Panc1 (cell line): ENCODE results near the gene TBC1D7. TPM values are rescaled to one million over a fixed set of nuclear protein-coding genes. Genes with fewer than 3 reads are reported as not detected.

Experiments
- ATAC-seq: fragments of 200-7000 bp; cut with Tn5 transposase; 2 replicates; pipeline ENCODE4 v1.9.1; 2020; ENCODE audit warnings: mild to moderate bottlenecking, moderate library complexity
- BruUV-seq: library from RNA; stranded (reverse); fragments of 400-500 nt; replicated peaks from 2 replicates; lab custom pipeline; 2021; lab: Mats Ljungman, UMichigan
- CTCF ChIA-PET: fragments of 300-600 bp; sonication (Branson Sonifier 250); formaldehyde crosslinking; loops from one replicate; lab custom pipeline; 2022; ENCODE audit warnings: antibody characterized with exemption; lab: Charles Lee
- POLR2A ChIA-PET: fragments of 300-600 bp; sonication (Branson Sonifier 250); formaldehyde crosslinking; loops from one replicate; lab custom pipeline; 2022; ENCODE audit warnings: antibody characterized with exemption; lab: Charles Lee
- DNase-seq: peaks from one replicate; pipeline ENCODE4 v3.0.0-alpha.2; 2010; ENCODE audit warnings: low read depth, low spot score
- H3K27ac ChIP-seq: 2 replicates; pipeline ENCODE4 v1.5.1; 2011; ENCODE audit warnings: mild to moderate bottlenecking, low read length, inconsistent platforms
- H3K27me3 ChIP-seq: fragments of 200-500 bp; sonication (Bioruptor generic); 2 replicates; pipeline ENCODE4 v1.6.0; 2014; ENCODE audit warnings: low read length, inconsistent platforms; ENCODE audit not compliant: control insufficient read depth, insufficient read depth
- H3K36me3 ChIP-seq: fragments of 200-500 bp; sonication (Bioruptor generic); 2 replicates; pipeline ENCODE4 v1.5.1; 2014; ENCODE audit warnings: inconsistent platforms, mild to moderate bottlenecking, low read length, moderate library complexity; ENCODE audit not compliant: control insufficient read depth, insufficient read depth
- H3K4me1 ChIP-seq: 2 replicates; pipeline ENCODE4 v1.5.1; 2011; ENCODE audit warnings: inconsistent platforms, mild to moderate bottlenecking, low read length, moderate library complexity; ENCODE audit not compliant: control insufficient read depth, insufficient read depth
- H3K4me3 ChIP-seq, 2 experiments: 2 replicates each; pipeline ENCODE4 v1.5.1; 2011 to 2012; ENCODE audit warnings: low read depth in 2 of 2, low read length in 2 of 2, mild to moderate bottlenecking in 2 of 2, inconsistent platforms in 1 of 2, moderate library complexity in 1 of 2
- H3K9me3 ChIP-seq: fragments of 200-500 bp; sonication (Bioruptor generic); 2 replicates; pipeline ENCODE4 v1.5.1; 2014; ENCODE audit warnings: low read depth, mild to moderate bottlenecking, inconsistent platforms, low read length, moderate library complexity; ENCODE audit not compliant: control insufficient read depth, insufficient read depth
- POLR2AphosphoS5 ChIP-seq: IDR thresholded peaks from 2 replicates; pipeline ENCODE4 v1.6.1; 2012; ENCODE audit warnings: mild to moderate bottlenecking, low read depth, low read length, moderate library complexity
- SIN3A ChIP-seq: IDR thresholded peaks from 2 replicates; pipeline ENCODE4 v1.6.1; 2012; ENCODE audit warnings: low read depth, mild to moderate bottlenecking, low read length, moderate library complexity, borderline replicate concordance; ENCODE audit not compliant: insufficient read depth
- TCF7L2 ChIP-seq: IDR thresholded peaks from 2 replicates; pipeline ENCODE4 v1.6.1; 2011; ENCODE audit warnings: mild to moderate bottlenecking, low read depth, low read length, inconsistent platforms
- in situ Hi-C: cut with HindIII; loops from 2 replicates; pipeline ENCODE4 v1.10.0; 2016; ENCODE audit warnings: low sequenced_read_pairs, low pct_unique_long_range_greater_than_20kb
- intact Hi-C: fragments of 100-400 bp; cut with micrococcal nuclease; formaldehyde crosslinking; loops from one replicate; pipeline ENCODE4 v1.10.0; 2022; ENCODE audit not compliant: unreplicated experiment
- total RNA-seq: library from RNA; stranded (reverse); gene quantifications from one replicate; pipeline ENCODE4 v1.2.1, GENCODE V29; 2021; ENCODE audit not compliant: unreplicated experiment
- TF ChIP-seq, protein P1 (sequence below): fragments of 450-650 bp; IDR thresholded peaks from 2 replicates; pipeline ENCODE4 v1.5.1; 2017; ENCODE audit warnings: mild to moderate bottlenecking
- TF ChIP-seq, protein P2 (sequence below), 2 experiments: IDR thresholded peaks; 2 replicates each; pipeline ENCODE4 v1.6.1; 2011 to 2012; ENCODE audit warnings: low read depth in 2 of 2, control low read depth in 1 of 2, low read length in 1 of 2, mild to moderate bottlenecking in 1 of 2, moderate library complexity in 1 of 2; ENCODE audit not compliant: insufficient read depth in 1 of 2

Gene TBC1D7
- total RNA-seq, 1 experiment from 2014 or later, result 27.0 TPM

DNA sequence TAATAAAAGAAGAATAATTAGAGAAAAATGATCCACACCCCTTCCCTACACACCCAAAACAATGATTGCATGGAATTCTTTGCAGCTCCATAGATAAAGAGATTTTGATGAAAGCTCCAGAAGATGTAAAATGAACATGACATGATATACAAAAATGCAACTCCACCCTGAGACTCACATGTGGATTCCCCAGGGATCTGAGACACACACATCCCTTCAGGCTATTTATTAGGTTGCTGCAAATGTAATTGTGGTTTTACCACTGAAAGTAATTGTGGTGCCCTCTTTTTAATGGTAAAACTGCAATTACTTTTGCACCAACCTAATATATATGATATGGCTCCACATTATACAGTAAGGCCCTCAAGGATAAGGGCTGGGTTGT, 40.4 kb upstream of the TBC1D7 start:
- no peak overlapping the region for H3K4me3 ChIP-seq
- H3K9me3 ChIP-seq, result no peaks in the 10 kb centered on the region
- ChIA-PET CTCF (no interaction called here), POLR2A (no interaction called here)
- ATAC-seq (no peak), DNase-seq (no peak)
- intact Hi-C loops, result no loop called here
- in situ Hi-C loops, result no loop called here
- no peak overlapping the region for H3K27ac ChIP-seq
- no TSS peak for BruUV-seq
- H3K27me3 ChIP-seq, result peaks cover 7% of the 10 kb centered on the region
- no peaks in the 10 kb centered on the region for H3K4me1 ChIP-seq
- TF ChIP-seq TCF7L2, result no peak
- TF ChIP-seq SIN3A, result no peak
- TF ChIP-seq POLR2AphosphoS5, result no peak
- TF ChIP-seq, protein P1, sequence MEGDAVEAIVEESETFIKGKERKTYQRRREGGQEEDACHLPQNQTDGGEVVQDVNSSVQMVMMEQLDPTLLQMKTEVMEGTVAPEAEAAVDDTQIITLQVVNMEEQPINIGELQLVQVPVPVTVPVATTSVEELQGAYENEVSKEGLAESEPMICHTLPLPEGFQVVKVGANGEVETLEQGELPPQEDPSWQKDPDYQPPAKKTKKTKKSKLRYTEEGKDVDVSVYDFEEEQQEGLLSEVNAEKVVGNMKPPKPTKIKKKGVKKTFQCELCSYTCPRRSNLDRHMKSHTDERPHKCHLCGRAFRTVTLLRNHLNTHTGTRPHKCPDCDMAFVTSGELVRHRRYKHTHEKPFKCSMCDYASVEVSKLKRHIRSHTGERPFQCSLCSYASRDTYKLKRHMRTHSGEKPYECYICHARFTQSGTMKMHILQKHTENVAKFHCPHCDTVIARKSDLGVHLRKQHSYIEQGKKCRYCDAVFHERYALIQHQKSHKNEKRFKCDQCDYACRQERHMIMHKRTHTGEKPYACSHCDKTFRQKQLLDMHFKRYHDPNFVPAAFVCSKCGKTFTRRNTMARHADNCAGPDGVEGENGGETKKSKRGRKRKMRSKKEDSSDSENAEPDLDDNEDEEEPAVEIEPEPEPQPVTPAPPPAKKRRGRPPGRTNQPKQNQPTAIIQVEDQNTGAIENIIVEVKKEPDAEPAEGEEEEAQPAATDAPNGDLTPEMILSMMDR, result no peak
- no peaks in the 10 kb centered on the region for H3K36me3 ChIP-seq

DNA sequence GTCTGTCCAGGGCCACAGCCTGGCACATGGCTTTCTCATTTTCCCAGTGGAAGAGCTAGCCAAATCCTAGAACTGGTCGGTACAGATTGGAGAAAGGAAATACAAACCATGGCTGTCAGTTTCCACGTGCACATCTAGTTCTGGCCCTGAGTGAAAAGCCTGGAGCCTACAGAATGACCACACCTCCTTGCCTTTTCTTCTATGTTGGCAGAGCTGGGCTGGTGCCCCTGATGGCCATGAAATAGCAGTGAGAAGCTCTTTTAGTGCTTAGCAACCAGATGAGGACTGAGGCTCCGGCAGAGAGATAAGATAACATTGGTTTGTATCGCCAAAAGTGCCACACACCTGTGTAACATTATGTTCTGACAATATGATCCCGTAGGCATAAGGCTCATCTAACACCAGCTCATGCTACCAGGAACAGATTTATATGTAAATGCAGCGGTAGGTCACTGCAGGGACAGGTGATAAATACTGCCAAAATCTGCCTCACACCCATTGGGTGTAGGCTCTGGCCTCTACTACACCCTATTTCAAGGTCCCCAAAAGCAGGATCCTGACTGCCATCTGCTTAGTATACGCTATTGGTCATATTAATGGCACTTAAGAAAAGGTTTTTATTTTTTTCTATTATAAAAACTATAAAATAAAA, 39.9 kb upstream of the TBC1D7 start:
- BruUV-seq, result no TSS peak
- CTCF ChIA-PET, result no interaction called here

More for the DNA sequence above, 39.9 kb upstream of the TBC1D7 start:
- in situ Hi-C loops, result no loop called here
- ATAC-seq, result no peak
- POLR2A ChIA-PET, result no interaction called here
- H3K9me3 ChIP-seq, result no peaks in the 10 kb centered on the region
- no peaks in the 10 kb centered on the region for H3K36me3 ChIP-seq
- no peak overlapping the region for H3K27ac ChIP-seq
- no peak overlapping the region for H3K4me3 ChIP-seq
- peaks cover 7% of the 10 kb centered on the region for H3K27me3 ChIP-seq
- no peaks in the 10 kb centered on the region for H3K4me1 ChIP-seq
- TF ChIP-seq SIN3A (no peak), TCF7L2 (no peak), POLR2AphosphoS5 (no peak)
- TF ChIP-seq, protein P2, sequence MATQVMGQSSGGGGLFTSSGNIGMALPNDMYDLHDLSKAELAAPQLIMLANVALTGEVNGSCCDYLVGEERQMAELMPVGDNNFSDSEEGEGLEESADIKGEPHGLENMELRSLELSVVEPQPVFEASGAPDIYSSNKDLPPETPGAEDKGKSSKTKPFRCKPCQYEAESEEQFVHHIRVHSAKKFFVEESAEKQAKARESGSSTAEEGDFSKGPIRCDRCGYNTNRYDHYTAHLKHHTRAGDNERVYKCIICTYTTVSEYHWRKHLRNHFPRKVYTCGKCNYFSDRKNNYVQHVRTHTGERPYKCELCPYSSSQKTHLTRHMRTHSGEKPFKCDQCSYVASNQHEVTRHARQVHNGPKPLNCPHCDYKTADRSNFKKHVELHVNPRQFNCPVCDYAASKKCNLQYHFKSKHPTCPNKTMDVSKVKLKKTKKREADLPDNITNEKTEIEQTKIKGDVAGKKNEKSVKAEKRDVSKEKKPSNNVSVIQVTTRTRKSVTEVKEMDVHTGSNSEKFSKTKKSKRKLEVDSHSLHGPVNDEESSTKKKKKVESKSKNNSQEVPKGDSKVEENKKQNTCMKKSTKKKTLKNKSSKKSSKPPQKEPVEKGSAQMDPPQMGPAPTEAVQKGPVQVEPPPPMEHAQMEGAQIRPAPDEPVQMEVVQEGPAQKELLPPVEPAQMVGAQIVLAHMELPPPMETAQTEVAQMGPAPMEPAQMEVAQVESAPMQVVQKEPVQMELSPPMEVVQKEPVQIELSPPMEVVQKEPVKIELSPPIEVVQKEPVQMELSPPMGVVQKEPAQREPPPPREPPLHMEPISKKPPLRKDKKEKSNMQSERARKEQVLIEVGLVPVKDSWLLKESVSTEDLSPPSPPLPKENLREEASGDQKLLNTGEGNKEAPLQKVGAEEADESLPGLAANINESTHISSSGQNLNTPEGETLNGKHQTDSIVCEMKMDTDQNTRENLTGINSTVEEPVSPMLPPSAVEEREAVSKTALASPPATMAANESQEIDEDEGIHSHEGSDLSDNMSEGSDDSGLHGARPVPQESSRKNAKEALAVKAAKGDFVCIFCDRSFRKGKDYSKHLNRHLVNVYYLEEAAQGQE (IDR thresholded peaks at IDR 0.05; ENCODE audit: insufficient read depth in 1 of 2, low read depth in 2 of 2, low read length in 1 of 2), result no peak
- TF ChIP-seq, protein P1, result no peak
- intact Hi-C loops, result no loop called here
- DNase-seq, result no peak
